ENCODE data around the gene ZNF140. TPM values are rescaled to one million over a fixed set of nuclear protein-coding genes. Genes with fewer than 3 reads are reported as not detected.

The ZNF140 gene
- total and polyA plus RNA-seq, 2 of the 13 experiments (the other 11 are each of a cell fraction or from before 2014, with no cell fraction given): 8.7 to 13.5 TPM

DNA sequence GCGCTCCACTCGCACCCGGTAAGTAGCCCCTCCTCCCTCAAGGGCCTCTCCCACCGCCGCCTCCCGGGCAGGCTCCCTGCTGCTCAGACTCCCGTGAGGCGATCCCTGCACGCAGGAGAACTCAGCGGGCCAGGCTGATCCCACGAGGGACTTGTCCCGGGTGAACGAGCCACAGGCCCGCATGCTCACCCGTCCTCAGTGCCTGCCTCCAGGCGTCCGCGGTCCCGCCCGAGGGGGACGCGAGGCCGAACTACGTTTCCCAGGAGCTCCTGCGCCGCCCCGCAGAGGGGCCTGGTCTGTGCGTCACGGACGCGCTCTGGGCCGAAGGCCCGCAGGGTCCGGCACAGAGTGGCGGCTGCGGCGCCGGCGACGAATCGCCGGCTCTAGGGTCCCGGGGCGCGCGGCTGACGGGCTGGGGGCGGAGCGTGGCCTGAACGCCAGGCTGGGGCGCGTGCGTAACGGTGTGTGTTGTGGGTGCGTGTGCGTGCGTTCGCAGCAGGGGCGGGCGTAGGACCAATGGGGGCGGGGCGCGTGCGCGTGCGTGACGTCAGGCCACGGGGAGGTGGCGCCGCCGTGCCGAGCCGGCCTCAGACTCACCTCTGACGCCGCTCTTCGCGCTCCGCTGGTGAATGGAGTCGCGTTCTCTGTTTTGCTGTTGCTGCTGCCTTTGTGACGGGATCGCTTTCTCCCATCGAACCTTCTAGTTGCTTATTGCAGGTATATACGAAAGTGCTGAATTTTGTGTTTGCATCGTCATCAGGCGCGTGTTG lies 49.5 kb downstream of the ZNF140 start, which contains the start of the genes ZNF10 and ZNF891 (continued):
- TF ChIP-seq ZNF292 (CRISPR knock-in tag; IDR thresholded peaks at IDR 0.05; ENCODE audit: borderline replicate concordance, low read depth) (peak; percentile 6; the same call in 1 of the 2 replicates), ZSCAN22 (CRISPR knock-in tag; IDR thresholded peaks at IDR 0.05) (no peak), ZNF549 (CRISPR knock-in tag; IDR thresholded peaks at IDR 0.05) (peak; percentile 68; the same call in 1 of the 2 replicates), ZBTB20 (CRISPR knock-in tag; IDR thresholded peaks at IDR 0.05; ENCODE audit: borderline replicate concordance, low read depth) (0 out of 2 replicates have a peak, but pooled peaks have one; percentile 54), CAMTA2 (CRISPR knock-in tag; IDR thresholded peaks at IDR 0.05; ENCODE audit: borderline replicate concordance) (0 out of 2 replicates have a peak, but pooled peaks have one; percentile 37), MEF2D (CRISPR knock-in tag; IDR thresholded peaks at IDR 0.05) (peak; percentile 65; the same call in 1 of the 2 replicates), ZNF790 (CRISPR knock-in tag; IDR thresholded peaks at IDR 0.05; ENCODE audit: borderline replicate concordance) (peak; percentile 94; the same call in 1 of the 2 replicates), ZNF510 (CRISPR knock-in tag; IDR thresholded peaks at IDR 0.05; ENCODE audit: low read depth) (no peak), ARHGAP35 (CRISPR knock-in tag; IDR thresholded peaks at IDR 0.05; ENCODE audit: borderline replicate concordance) (peak; percentile 70), ARID2 (CRISPR knock-in tag; IDR thresholded peaks at IDR 0.05; ENCODE audit: borderline replicate concordance) (no peak), DR1 (CRISPR knock-in tag; IDR thresholded peaks at IDR 0.05) (peak; percentile 92), TBX2 (CRISPR knock-in tag; IDR thresholded peaks at IDR 0.05; ENCODE audit: borderline replicate concordance) (peak; percentile 86; the same call in 1 of the 2 replicates), ZNF460 (CRISPR knock-in tag; IDR thresholded peaks at IDR 0.05; ENCODE audit: borderline replicate concordance) (no peak; the same call in 1 of the 2 replicates), NFE2 (CRISPR knock-in tag; IDR thresholded peaks at IDR 0.05) (no peak)
- TF ChIP-seq, protein P1, sequence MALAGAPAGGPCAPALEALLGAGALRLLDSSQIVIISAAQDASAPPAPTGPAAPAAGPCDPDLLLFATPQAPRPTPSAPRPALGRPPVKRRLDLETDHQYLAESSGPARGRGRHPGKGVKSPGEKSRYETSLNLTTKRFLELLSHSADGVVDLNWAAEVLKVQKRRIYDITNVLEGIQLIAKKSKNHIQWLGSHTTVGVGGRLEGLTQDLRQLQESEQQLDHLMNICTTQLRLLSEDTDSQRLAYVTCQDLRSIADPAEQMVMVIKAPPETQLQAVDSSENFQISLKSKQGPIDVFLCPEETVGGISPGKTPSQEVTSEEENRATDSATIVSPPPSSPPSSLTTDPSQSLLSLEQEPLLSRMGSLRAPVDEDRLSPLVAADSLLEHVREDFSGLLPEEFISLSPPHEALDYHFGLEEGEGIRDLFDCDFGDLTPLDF (CRISPR knock-in tag; IDR thresholded peaks at IDR 0.05): peak; percentile 65; the same call in 1 of the 2 replicates
- TF ChIP-seq, protein P2, sequence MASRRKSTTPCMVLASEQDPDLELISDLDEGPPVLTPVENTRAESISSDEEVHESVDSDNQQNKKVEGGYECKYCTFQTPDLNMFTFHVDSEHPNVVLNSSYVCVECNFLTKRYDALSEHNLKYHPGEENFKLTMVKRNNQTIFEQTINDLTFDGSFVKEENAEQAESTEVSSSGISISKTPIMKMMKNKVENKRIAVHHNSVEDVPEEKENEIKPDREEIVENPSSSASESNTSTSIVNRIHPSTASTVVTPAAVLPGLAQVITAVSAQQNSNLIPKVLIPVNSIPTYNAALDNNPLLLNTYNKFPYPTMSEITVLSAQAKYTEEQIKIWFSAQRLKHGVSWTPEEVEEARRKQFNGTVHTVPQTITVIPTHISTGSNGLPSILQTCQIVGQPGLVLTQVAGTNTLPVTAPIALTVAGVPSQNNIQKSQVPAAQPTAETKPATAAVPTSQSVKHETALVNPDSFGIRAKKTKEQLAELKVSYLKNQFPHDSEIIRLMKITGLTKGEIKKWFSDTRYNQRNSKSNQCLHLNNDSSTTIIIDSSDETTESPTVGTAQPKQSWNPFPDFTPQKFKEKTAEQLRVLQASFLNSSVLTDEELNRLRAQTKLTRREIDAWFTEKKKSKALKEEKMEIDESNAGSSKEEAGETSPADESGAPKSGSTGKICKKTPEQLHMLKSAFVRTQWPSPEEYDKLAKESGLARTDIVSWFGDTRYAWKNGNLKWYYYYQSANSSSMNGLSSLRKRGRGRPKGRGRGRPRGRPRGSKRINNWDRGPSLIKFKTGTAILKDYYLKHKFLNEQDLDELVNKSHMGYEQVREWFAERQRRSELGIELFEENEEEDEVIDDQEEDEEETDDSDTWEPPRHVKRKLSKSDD (CRISPR knock-in tag; IDR thresholded peaks at IDR 0.05; ENCODE audit: low read depth): peak; percentile 98
- TF ChIP-seq, protein P3, sequence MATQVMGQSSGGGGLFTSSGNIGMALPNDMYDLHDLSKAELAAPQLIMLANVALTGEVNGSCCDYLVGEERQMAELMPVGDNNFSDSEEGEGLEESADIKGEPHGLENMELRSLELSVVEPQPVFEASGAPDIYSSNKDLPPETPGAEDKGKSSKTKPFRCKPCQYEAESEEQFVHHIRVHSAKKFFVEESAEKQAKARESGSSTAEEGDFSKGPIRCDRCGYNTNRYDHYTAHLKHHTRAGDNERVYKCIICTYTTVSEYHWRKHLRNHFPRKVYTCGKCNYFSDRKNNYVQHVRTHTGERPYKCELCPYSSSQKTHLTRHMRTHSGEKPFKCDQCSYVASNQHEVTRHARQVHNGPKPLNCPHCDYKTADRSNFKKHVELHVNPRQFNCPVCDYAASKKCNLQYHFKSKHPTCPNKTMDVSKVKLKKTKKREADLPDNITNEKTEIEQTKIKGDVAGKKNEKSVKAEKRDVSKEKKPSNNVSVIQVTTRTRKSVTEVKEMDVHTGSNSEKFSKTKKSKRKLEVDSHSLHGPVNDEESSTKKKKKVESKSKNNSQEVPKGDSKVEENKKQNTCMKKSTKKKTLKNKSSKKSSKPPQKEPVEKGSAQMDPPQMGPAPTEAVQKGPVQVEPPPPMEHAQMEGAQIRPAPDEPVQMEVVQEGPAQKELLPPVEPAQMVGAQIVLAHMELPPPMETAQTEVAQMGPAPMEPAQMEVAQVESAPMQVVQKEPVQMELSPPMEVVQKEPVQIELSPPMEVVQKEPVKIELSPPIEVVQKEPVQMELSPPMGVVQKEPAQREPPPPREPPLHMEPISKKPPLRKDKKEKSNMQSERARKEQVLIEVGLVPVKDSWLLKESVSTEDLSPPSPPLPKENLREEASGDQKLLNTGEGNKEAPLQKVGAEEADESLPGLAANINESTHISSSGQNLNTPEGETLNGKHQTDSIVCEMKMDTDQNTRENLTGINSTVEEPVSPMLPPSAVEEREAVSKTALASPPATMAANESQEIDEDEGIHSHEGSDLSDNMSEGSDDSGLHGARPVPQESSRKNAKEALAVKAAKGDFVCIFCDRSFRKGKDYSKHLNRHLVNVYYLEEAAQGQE (IDR thresholded peaks at IDR 0.05; ENCODE audit: borderline replicate concordance in 1 of 2, low read depth in 1 of 2, low read length in 2 of 2): peak in 1 of 2 experiments; percentile 52; a peak in 1 of 4 replicates
- TF ChIP-seq, protein P4, sequence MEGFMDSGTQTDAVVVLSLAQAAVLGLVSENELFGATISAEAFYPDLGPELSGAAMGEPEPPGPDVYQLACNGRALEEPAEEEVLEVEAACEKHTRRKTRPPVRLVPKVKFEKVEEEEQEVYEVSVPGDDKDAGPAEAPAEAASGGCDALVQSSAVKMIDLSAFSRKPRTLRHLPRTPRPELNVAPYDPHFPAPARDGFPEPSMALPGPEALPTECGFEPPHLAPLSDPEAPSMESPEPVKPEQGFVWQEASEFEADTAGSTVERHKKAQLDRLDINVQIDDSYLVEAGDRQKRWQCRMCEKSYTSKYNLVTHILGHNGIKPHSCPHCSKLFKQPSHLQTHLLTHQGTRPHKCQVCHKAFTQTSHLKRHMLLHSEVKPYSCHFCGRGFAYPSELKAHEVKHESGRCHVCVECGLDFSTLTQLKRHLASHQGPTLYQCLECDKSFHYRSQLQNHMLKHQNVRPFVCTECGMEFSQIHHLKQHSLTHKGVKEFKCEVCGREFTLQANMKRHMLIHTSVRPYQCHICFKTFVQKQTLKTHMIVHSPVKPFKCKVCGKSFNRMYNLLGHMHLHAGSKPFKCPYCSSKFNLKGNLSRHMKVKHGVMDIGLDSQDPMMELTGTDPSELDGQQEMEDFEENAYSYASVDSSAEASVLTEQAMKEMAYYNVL (CRISPR knock-in tag; IDR thresholded peaks at IDR 0.05; ENCODE audit: borderline replicate concordance): peak; percentile 58; the same call in 1 of the 2 replicates

All from HepG2 (cell line).